ENCODE data around the gene TRIM36. TPM values are rescaled to one million over a fixed set of nuclear protein-coding genes. Genes with fewer than 3 reads are reported as not detected.

The TRIM36 gene
- total and polyA plus RNA-seq, 2 donors from 2014 or later: 0.39 to 1.8 TPM

DNA sequence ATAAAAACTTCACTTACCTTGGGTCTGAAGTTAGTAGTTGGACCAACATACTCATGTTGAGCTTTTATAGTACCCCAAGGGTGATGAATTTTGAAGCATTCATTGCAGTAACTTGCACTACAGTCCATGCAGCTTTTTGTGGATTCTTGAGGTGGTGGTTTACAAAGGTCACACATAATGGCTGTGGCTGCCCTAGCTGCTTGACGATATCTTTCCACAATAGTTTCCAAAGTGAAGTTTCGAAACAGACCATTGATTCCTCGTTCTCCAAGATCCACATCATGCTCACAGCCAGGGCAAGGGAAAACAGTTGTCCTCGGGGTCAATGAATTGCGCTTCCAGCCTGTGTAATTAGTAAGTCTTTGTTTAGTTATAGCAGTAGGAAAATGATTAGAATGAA, 22.7 kb downstream of the TRIM36 start:
- no peaks in the 10 kb centered on the region for H3K36me3 ChIP-seq (ENCODE audit: control insufficient read depth in 2 of 3, insufficient read depth in 3 of 3, low read length in 3 of 3)
- H3K4me1 ChIP-seq (ENCODE audit: control insufficient read depth in 2 of 3, insufficient read depth in 2 of 3, low read depth in 1 of 3, low read length in 3 of 3): no peaks in the 10 kb centered on the region
- H3K4me3 ChIP-seq (ENCODE audit: low read length in 3 of 3): no peak overlapping the region
- no peak overlapping the region for H3K9ac ChIP-seq (ENCODE audit: low read length in 3 of 3)
- no peaks in the 10 kb centered on the region for H3K27me3 ChIP-seq (ENCODE audit: control insufficient read depth, insufficient read depth, low read length)
- no peaks in the 10 kb centered on the region for H3K9me3 ChIP-seq (ENCODE audit: control insufficient read depth in 2 of 3, insufficient read depth in 1 of 3, low read length in 3 of 3)
- H3K27ac ChIP-seq (ENCODE audit: low read depth in 2 of 2, low read length in 2 of 2): no peak overlapping the region
- TF ChIP-seq, protein P1, sequence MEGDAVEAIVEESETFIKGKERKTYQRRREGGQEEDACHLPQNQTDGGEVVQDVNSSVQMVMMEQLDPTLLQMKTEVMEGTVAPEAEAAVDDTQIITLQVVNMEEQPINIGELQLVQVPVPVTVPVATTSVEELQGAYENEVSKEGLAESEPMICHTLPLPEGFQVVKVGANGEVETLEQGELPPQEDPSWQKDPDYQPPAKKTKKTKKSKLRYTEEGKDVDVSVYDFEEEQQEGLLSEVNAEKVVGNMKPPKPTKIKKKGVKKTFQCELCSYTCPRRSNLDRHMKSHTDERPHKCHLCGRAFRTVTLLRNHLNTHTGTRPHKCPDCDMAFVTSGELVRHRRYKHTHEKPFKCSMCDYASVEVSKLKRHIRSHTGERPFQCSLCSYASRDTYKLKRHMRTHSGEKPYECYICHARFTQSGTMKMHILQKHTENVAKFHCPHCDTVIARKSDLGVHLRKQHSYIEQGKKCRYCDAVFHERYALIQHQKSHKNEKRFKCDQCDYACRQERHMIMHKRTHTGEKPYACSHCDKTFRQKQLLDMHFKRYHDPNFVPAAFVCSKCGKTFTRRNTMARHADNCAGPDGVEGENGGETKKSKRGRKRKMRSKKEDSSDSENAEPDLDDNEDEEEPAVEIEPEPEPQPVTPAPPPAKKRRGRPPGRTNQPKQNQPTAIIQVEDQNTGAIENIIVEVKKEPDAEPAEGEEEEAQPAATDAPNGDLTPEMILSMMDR (IDR thresholded peaks at IDR 0.05; ENCODE audit: borderline replicate concordance, extremely low read depth, insufficient read depth): no peak
- FAIRE-seq (no peak), DNase-seq (no peak)
- intact Hi-C loops (cut with DNase I): no loop called here

DNA sequence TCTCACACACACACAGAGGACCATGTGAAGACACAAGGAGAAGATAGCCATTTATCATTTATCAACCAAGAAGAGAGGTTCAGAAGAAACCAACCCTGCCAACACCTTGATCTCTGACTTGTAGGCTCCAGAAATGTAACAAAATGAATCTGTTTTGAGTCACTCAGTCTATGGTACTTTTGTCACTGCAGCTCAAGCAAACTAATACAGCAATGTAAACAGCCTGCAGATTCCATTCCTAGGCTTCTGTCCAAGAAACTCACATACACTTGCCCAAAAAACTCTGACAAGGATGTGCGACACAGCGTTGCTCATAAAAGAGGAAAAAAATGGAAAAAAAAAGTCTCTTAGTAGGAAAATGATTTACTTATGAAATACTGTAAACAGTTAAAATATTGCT, 33.4 kb downstream of the TRIM36 start:
- DNase-seq: no peak

DNA sequence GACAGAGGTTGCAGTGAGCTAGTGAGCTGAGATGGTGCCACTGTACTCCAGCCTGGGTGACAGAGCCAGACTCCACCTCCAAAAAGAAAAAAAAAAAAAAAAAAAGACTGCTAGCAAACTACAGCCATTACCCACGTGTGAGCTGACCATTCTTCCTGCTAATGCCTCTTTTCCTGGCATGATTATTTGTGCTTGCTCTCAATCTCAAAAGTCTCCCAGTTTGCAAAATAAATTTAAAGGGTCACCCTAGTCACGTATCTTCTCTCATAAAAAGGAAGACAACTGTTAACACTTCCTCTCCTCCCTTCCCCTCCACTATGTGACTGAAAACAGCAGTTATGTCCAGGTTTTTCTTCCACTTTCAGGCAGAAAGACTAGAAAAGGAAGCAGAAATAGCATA, 37.2 kb downstream of the TRIM36 start:
- Histone ChIP-seq H3K36me3 (ENCODE audit: control insufficient read depth in 2 of 3, insufficient read depth in 3 of 3, low read length in 3 of 3) (no peaks in the 10 kb centered on the region), H3K27ac (ENCODE audit: low read depth in 2 of 2, low read length in 2 of 2) (no peak overlapping the region), H3K4me1 (ENCODE audit: control insufficient read depth in 2 of 3, insufficient read depth in 2 of 3, low read depth in 1 of 3, low read length in 3 of 3) (no peaks in the 10 kb centered on the region), H3K27me3 (ENCODE audit: control insufficient read depth, insufficient read depth, low read length) (no peaks in the 10 kb centered on the region), H3K4me3 (ENCODE audit: low read length in 3 of 3) (no peak overlapping the region), H3K9ac (ENCODE audit: low read length in 3 of 3) (no peak overlapping the region), H3K9me3 (ENCODE audit: control insufficient read depth in 2 of 3, insufficient read depth in 1 of 3, low read length in 3 of 3) (no peaks in the 10 kb centered on the region)
- TF ChIP-seq, protein P1 (IDR thresholded peaks at IDR 0.05; ENCODE audit: borderline replicate concordance, extremely low read depth, insufficient read depth): no peak
- no peak for FAIRE-seq
- intact Hi-C loops (cut with DNase I): no loop called here
- no peak for DNase-seq

More for the DNA sequence above, 33.4 kb downstream of the TRIM36 start:
- Histone ChIP-seq H3K9me3 (ENCODE audit: control insufficient read depth in 2 of 3, insufficient read depth in 1 of 3, low read length in 3 of 3) (no peaks in the 10 kb centered on the region), H3K9ac (ENCODE audit: low read length in 3 of 3) (no peak overlapping the region), H3K36me3 (ENCODE audit: control insufficient read depth in 2 of 3, insufficient read depth in 3 of 3, low read length in 3 of 3) (no peaks in the 10 kb centered on the region), H3K27me3 (ENCODE audit: control insufficient read depth, insufficient read depth, low read length) (no peaks in the 10 kb centered on the region), H3K4me3 (ENCODE audit: low read length in 3 of 3) (no peak overlapping the region), H3K27ac (ENCODE audit: low read depth in 2 of 2, low read length in 2 of 2) (no peak overlapping the region), H3K4me1 (ENCODE audit: control insufficient read depth in 2 of 3, insufficient read depth in 2 of 3, low read depth in 1 of 3, low read length in 3 of 3) (no peaks in the 10 kb centered on the region)
- TF ChIP-seq, protein P1 (IDR thresholded peaks at IDR 0.05; ENCODE audit: borderline replicate concordance, extremely low read depth, insufficient read depth): no peak
- no peak for FAIRE-seq
- intact Hi-C loops (cut with DNase I): no loop called here

DNA sequence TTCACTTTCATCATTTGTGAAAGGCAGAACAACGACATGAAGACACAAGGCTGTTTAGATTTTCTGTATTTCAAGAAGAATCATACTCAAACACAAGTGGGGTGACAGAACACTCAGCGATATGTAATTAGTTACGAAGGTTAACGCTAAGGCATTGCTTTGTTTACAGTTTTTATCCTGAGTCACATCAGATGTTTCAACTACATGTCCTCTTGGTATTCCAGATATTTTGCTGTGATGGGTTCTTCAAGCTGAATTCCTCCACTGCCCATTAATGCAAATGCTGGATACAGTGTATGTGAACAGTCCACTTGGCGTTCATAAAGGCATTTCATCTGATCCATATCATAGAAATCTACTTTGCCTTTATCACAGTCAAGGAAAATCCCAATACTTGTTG, 43.4 kb downstream of the TRIM36 start:
- Histone ChIP-seq H3K36me3 (ENCODE audit: control insufficient read depth in 2 of 3, insufficient read depth in 3 of 3, low read length in 3 of 3) (no peaks in the 10 kb centered on the region), H3K9ac (ENCODE audit: low read length in 3 of 3) (no peak overlapping the region), H3K4me3 (ENCODE audit: low read length in 3 of 3) (no peak overlapping the region), H3K27me3 (ENCODE audit: control insufficient read depth, insufficient read depth, low read length) (no peaks in the 10 kb centered on the region), H3K9me3 (ENCODE audit: control insufficient read depth in 2 of 3, insufficient read depth in 1 of 3, low read length in 3 of 3) (no peaks in the 10 kb centered on the region), H3K4me1 (ENCODE audit: control insufficient read depth in 2 of 3, insufficient read depth in 2 of 3, low read depth in 1 of 3, low read length in 3 of 3) (no peaks in the 10 kb centered on the region), H3K27ac (ENCODE audit: low read depth in 2 of 2, low read length in 2 of 2) (no peak overlapping the region)
- no peak for FAIRE-seq
- intact Hi-C loops (cut with DNase I): no loop called here
- TF ChIP-seq, protein P1 (IDR thresholded peaks at IDR 0.05; ENCODE audit: borderline replicate concordance, extremely low read depth, insufficient read depth): no peak
- DNase-seq: no peak

All from kidney (tissue), 14 donors.